PFSK-1 (cell line): Measurements from ENCODE around the gene GALNT9.

Source experiments
- POLR2AphosphoS5 ChIP-seq: IDR thresholded peaks from 2 replicates; pipeline ENCODE4 v1.6.1; 2012; ENCODE audit warnings: low read depth, mild to moderate bottlenecking, control low read depth, low read length, moderate library complexity
- SIN3A ChIP-seq: IDR thresholded peaks from 2 replicates; pipeline ENCODE4 v1.6.1; 2012; ENCODE audit warnings: mild to moderate bottlenecking, low read length, moderate library complexity, borderline replicate concordance; ENCODE audit not compliant: insufficient read depth
- TAF1 ChIP-seq: IDR thresholded peaks from 2 replicates; pipeline ENCODE4 v1.6.1; 2012; ENCODE audit warnings: low read length, control low read depth, borderline replicate concordance; ENCODE audit not compliant: insufficient read depth

DNA sequence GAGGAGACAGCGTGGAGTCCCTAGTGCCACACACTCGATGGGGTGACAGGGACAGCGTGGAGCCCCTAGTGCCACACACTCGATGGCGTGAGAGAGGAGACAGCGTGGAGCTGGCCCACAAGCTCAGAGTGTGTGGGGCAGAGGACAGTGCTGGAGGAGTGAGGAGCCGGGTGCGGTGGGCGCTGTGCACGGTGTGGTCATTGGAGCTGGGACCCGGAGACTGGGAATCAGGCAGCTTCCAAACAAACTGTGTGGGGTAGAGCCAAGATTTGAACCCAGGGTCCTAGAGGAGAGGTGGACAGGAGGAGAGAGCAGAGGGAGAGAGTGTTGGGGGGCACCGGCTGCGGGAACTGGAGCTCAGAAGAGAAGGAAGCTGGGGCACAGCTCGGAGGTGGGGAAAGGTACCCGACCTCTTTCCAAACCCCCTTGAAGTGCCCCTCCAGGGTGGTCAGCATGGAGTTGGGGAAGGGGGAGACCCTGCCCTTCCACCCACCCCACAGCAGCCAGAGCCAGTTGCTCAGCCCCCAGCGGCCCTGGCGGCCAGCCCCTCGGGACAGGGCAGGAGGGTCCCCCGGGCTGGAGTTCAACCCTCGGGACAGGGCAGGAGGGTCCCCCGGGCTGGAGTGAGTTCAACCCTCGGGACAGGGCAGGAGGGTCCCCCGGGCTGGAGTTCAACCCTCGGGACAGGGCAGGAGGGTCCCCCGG, 94.1 kb downstream of the GALNT9 start:
- TF ChIP-seq TAF1 = no peak
- no peak for TF ChIP-seq POLR2AphosphoS5
- TF ChIP-seq SIN3A = no peak
